ENCODE data around the gene HIVEP2.

HIVEP2 gene

GRCh38 chr6:142945446-142946180, 637 bp upstream of the HIVEP2 start:
- no peak for DNase-seq

GRCh38 chr6:142944124-142945048, 590 bp downstream of the HIVEP2 start:
- peak; percentile 92 for DNase-seq

- DNase-seq, result peak; percentile 19
These were observed 1.3 kb downstream of the HIVEP2 start for GRCh38 chr6:142943711-142944123.

GRCh38 chr6:142942805-142943227, 2.2 kb downstream of the HIVEP2 start:
- peak; percentile 44 for DNase-seq

- no peak for DNase-seq
These were observed 2.7 kb downstream of the HIVEP2 start for GRCh38 chr6:142942238-142942637.

GRCh38 chr6:142941018-142941417, 4.0 kb downstream of the HIVEP2 start:
- DNase-seq, result no peak

GRCh38 chr6:142940487-142940886, 4.5 kb downstream of the HIVEP2 start:
- DNase-seq, result peak; percentile 26

GRCh38 chr6:142938510-142938909, 6.5 kb downstream of the HIVEP2 start:
- DNase-seq, result no peak

- no peak for DNase-seq
These were observed 7.0 kb downstream of the HIVEP2 start for GRCh38 chr6:142937986-142938385.

- DNase-seq, result no peak
These were observed 9.1 kb downstream of the HIVEP2 start for GRCh38 chr6:142935553-142936517.

- no peak for DNase-seq
These were observed 10.4 kb downstream of the HIVEP2 start for GRCh38 chr6:142934599-142934998.

GRCh38 chr6:142934106-142934505, 10.9 kb downstream of the HIVEP2 start:
- DNase-seq, result no peak

- no peak for DNase-seq
These were observed 11.3 kb downstream of the HIVEP2 start for GRCh38 chr6:142933701-142934100.

GRCh38 chr6:142932889-142933288, 12.1 kb downstream of the HIVEP2 start:
- DNase-seq, result no peak

- peak; percentile 45 for DNase-seq
These were observed 15.1 kb downstream of the HIVEP2 start for GRCh38 chr6:142929751-142930358.

- DNase-seq, result no peak
These were observed 17.1 kb downstream of the HIVEP2 start for GRCh38 chr6:142927904-142928303.

GRCh38 chr6:142927271-142927580, 17.8 kb downstream of the HIVEP2 start:
- DNase-seq, result no peak

- peak; percentile 74 for DNase-seq
These were observed 18.3 kb downstream of the HIVEP2 start for GRCh38 chr6:142926494-142927270.

- DNase-seq, result no peak
These were observed 18.8 kb downstream of the HIVEP2 start for GRCh38 chr6:142926177-142926493.

GRCh38 chr6:142925575-142926110, 19.3 kb downstream of the HIVEP2 start:
- DNase-seq, result peak; percentile 72

- DNase-seq, result no peak
These were observed 26.5 kb downstream of the HIVEP2 start for GRCh38 chr6:142918339-142919042.
